NCI-H1694 treated with DMSO at 0.1 percent for 48 hours (cell line): ENCODE results near the gene SAMM50.
A peak's percentile ranks its signal among the peaks of the same experiment; 100 is the strongest.

ENCODE experiments used
- DNase-seq: peaks from one replicate; lab custom pipeline; 2025; lab: John Stamatoyannopoulos, UW

Gene SAMM50

GRCh38 chr22:43976861-43977795 is 21.9 kb downstream of the SAMM50 start:
- no peak for DNase-seq

- DNase-seq: no peak
These were observed 23.3 kb downstream of the SAMM50 start for GRCh38 chr22:43978558-43978957.

GRCh38 chr22:43980579-43980978 is 25.3 kb downstream of the SAMM50 start:
- DNase-seq: no peak

GRCh38 chr22:43980996-43981395 is 25.8 kb downstream of the SAMM50 start:
- DNase-seq: no peak

GRCh38 chr22:43983808-43984207 is 28.6 kb downstream of the SAMM50 start:
- DNase-seq: no peak

- no peak for DNase-seq
These were observed 30.3 kb downstream of the SAMM50 start for GRCh38 chr22:43985532-43985931.

GRCh38 chr22:43988116-43988820 is 33.0 kb downstream of the SAMM50 start:
- DNase-seq: no peak

- DNase-seq: no peak
These were observed 33.7 kb downstream of the SAMM50 start for GRCh38 chr22:43988960-43989359.

GRCh38 chr22:43990044-43990443 is 34.8 kb downstream of the SAMM50 start:
- no peak for DNase-seq

GRCh38 chr22:43991316-43992020 is 36.2 kb downstream of the SAMM50 start:
- DNase-seq: no peak

- peak; percentile 40 for DNase-seq
These were observed 37.1 kb downstream of the SAMM50 start for GRCh38 chr22:43992331-43992821.

GRCh38 chr22:43993072-43993760 is 38.0 kb downstream of the SAMM50 start:
- DNase-seq: peak; percentile 66

GRCh38 chr22:43994006-43994405 is 38.8 kb downstream of the SAMM50 start:
- no peak for DNase-seq

- DNase-seq: no peak
These were observed 39.2 kb downstream of the SAMM50 start for GRCh38 chr22:43994416-43994815.

GRCh38 chr22:43995057-43995685 is 39.9 kb downstream of the SAMM50 start:
- no peak for DNase-seq

- no peak for DNase-seq
These were observed 40.5 kb downstream of the SAMM50 start for GRCh38 chr22:43995798-43996169.

GRCh38 chr22:43996170-43996980 is 41.1 kb downstream of the SAMM50 start:
- no peak for DNase-seq

GRCh38 chr22:43996981-43997265 is 41.7 kb downstream of the SAMM50 start:
- no peak for DNase-seq

GRCh38 chr22:43998679-43999264 is 43.5 kb downstream of the SAMM50 start:
- no peak for DNase-seq

- no peak for DNase-seq
These were observed 44.1 kb downstream of the SAMM50 start for GRCh38 chr22:43999378-43999777.
